HUES6 (cell line): ENCODE data around the gene CTTN.

Experiments
- H3K27ac ChIP-seq: 2 replicates; pipeline ENCODE4 v1.7.0; 2013; ENCODE audit warnings: low read depth, mild to moderate bottlenecking, low read length, inconsistent platforms
- H3K27me3 ChIP-seq: 2 replicates; pipeline ENCODE4 v1.6.1; 2013; ENCODE audit warnings: low read length; ENCODE audit not compliant: control insufficient read depth, insufficient read depth
- H3K36me3 ChIP-seq: 2 replicates; pipeline ENCODE4 v1.6.1; 2013; ENCODE audit warnings: low read length; ENCODE audit not compliant: control insufficient read depth, insufficient read depth
- H3K4me1 ChIP-seq: 2 replicates; pipeline ENCODE4 v1.6.1; 2013; ENCODE audit warnings: low read length; ENCODE audit not compliant: control insufficient read depth, insufficient read depth
- H3K4me3 ChIP-seq: 2 replicates; pipeline ENCODE4 v1.5.1; 2013; ENCODE audit warnings: low read depth, low read length
- H3K9ac ChIP-seq: one replicate; pipeline ENCODE4 v1.6.1; 2013; ENCODE audit warnings: mild to moderate bottlenecking, low read length
- H3K9me3 ChIP-seq: 2 replicates; pipeline ENCODE4 v1.6.1; 2013; ENCODE audit warnings: low read depth, low read length; ENCODE audit not compliant: control insufficient read depth, insufficient read depth

Gene CTTN

DNA sequence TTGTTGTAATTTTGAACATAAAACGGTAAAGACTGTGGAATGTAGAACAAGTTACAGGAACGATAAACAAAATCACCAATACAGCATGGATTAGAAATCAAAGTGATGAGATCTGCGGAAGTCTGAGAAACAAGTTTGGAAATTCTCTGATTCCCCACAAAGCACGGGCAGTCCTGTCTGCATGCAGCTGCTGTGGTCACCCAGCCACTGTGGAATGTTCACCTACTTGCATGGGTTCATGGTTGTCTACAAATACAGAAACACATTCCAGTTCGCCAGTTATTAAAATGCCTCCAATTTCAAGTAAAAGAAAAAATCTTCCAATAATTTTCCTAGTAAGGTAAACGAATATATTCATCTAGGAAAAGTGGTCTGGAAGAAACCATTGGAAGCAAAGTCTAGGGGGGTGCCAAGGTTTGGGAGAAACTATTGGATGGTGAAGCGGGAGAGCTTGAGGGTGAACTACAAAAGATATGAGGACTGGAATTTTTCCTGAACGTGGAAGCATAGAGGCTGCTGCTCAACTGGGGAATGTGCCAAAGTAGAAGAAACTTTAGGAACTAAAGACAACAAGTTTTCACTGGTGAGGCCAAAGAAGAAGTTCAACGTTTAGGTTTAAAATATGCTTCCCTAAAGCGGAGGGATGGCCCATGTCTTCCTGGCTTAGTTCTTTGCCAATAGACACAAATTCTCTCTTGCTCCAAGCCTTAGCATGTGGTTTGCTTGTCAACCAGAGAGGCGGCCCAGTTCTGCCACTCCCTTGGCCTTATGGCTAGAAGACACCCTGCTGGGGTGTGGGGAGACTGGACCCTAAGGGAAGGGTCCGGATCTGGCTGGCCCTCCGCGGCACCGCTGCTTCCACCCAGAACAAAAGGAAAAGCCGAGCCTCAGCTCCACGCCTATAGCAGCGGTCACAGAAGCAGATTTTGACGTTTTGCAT, 70.2 kb downstream of the CTTN start:
- Histone ChIP-seq H3K4me1 (0 out of 2 replicates have a peak, but pooled peaks cover 11% of the 10 kb centered on the region), H3K9ac (no peak overlapping the region), H3K4me3 (no peak overlapping the region), H3K27ac (no peak overlapping the region), H3K36me3 (no peaks in the 10 kb centered on the region), H3K9me3 (no peaks in the 10 kb centered on the region), H3K27me3 (no peaks in the 10 kb centered on the region)

DNA sequence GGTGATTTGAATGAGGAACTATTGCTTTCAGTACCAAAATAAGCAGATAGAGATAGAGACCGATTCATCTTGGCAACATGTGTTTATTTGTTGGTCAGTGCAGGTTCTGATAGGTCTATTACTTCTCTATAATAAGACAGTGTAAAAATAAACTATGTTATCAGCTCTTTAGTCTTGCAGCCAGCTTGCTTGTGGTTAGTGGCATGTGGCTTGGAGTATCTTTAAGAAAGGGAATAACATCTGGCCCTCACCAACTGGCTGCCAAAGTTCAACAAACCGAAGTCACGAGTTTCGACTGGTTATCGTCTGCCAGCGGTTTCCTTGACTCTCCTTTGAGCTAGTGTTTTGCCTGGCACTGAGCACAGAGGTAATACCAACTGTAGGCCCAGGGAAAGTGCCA, 71.8 kb downstream of the CTTN start:
- no peak overlapping the region for H3K4me3 ChIP-seq
- 0 out of 2 replicates have a peak, but pooled peaks cover 2% of the 10 kb centered on the region for H3K4me1 ChIP-seq
- no peaks in the 10 kb centered on the region for H3K36me3 ChIP-seq
- H3K27ac ChIP-seq: no peak overlapping the region
- H3K9ac ChIP-seq: no peak overlapping the region
- H3K9me3 ChIP-seq: no peaks in the 10 kb centered on the region
- no peaks in the 10 kb centered on the region for H3K27me3 ChIP-seq

DNA sequence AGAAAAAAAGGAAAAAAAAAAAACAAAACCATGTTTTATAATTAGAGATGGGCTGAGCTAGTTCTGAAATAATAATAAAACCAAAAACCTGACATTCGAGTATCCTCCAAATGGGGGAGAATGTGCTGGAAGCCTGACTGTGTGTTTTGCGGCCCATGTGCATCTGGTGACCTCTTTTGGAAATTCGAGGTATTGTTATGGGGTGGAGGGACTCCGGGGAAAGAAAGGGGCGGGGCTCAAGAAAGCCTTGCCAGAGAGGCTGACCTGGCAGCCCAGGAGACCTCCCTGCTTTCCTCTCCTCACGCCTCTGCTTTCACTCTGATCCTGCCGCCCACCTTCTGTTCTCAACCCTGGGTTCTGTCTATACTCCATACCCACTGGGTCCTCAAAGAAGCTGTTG, 72.9 kb downstream of the CTTN start:
- no peak overlapping the region for H3K9ac ChIP-seq
- H3K27me3 ChIP-seq: no peaks in the 10 kb centered on the region
- H3K9me3 ChIP-seq: no peaks in the 10 kb centered on the region
- H3K36me3 ChIP-seq: no peaks in the 10 kb centered on the region
- H3K4me1 ChIP-seq: 0 out of 2 replicates have a peak, but pooled peaks cover 2% of the 10 kb centered on the region
- no peak overlapping the region for H3K4me3 ChIP-seq
- no peak overlapping the region for H3K27ac ChIP-seq

DNA sequence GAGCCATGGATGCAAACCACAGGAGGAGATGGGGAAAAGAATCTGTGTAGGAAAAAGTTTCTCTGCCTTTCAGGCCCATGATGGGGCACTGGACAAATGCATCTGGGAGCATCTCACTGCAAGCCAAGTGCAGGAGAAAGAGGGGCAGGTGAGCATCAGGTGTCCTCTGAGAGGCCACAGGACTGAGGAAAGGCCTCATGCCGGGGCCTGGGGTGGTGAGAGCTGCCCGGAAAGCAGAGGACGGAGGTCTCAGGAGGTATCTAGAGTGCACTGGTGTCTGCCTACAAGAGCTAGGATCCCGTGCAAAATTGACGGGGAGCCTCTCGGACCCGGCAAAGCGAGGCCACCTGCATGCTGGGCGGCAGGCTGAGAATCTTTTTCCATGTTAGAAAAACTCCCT, 73.9 kb downstream of the CTTN start:
- 0 out of 2 replicates have a peak, but pooled peaks cover 2% of the 10 kb centered on the region for H3K4me1 ChIP-seq
- no peak overlapping the region for H3K4me3 ChIP-seq
- peaks cover 3% of the 10 kb centered on the region; the same call in 1 of the 2 replicates for H3K36me3 ChIP-seq

DNA sequence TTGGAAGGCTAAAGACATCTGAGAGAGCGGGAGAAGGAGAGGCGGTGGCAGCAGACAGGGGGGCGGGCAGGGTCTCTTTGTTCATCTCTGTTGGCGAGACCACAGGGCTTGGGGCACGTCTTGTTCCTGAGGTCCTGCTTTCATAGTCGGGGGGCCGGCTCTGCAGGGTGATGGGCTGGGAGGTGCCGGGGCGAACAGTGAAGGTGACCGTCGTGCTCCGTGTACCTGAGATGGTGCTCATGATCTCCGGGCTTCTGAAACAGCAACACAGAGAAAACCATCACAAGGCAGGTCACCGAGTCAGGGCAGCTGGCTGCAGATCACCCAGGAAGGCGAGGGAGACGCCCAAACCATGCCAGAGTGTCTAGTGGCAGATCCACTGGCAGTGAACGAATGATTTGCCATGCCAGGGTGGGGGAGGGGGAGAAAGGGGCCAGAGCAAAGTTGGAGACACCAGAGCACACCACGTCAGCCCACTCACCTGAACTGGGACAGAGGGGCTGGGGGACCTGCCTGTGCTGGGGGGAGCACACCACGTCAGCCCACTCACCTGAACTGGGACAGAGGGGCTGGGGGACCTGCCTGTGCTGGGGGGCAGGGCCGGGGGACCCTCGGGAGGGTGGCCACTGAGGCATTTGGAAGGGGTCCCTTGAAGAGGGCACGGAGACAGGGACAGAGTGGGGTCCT, 75.0 kb downstream of the CTTN start:
- Histone ChIP-seq H3K27ac (no peak overlapping the region), H3K9me3 (no peaks in the 10 kb centered on the region), H3K9ac (no peak overlapping the region), H3K27me3 (no peaks in the 10 kb centered on the region), H3K4me1 (no peaks in the 10 kb centered on the region), H3K36me3 (peaks cover 3% of the 10 kb centered on the region; the same call in 1 of the 2 replicates), H3K4me3 (no peak overlapping the region)

More for the DNA sequence above, 73.9 kb downstream of the CTTN start:
- Histone ChIP-seq H3K27me3 (no peaks in the 10 kb centered on the region), H3K9me3 (no peaks in the 10 kb centered on the region), H3K9ac (no peak overlapping the region), H3K27ac (no peak overlapping the region)

DNA sequence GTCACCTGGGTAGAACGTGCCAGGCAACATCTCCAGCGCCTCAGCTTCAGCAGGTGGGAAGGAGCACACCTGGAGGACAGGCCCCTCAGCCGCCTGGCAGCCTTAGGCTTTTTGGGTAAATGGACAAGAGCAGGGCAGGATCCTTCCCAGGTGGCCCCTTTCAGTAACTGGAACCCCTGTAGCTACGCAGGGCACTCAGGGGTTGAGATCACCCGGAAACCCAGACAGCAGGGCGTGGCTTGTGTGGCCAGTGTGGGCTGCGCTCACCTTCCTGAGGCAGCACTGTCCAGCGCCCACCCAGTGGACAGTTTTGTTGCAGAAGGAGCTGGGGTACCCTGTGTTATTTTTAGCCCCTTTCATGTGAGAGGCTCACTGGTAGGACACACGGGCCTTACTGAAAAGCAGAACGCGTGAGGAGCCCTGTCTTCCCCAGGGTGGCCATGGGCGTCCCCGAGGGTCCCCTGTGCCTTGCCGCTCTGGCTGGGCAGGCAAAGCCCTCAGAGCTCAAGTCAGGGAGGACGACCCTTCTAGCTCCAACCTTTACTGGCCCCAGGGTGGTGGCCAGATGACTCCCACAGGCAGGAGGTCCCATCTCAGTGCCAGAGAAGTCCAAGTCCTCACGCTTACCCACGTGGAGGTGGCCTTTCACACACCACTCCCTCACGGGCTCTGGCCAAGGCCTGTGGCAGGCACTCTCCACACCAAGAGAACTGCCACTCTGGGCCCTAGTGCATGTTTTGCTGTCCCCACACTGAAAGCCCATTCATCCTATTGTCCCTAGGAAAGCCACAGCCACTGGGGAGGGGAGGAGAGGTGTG, 75.8 kb downstream of the CTTN start:
- Histone ChIP-seq H3K9me3 (no peaks in the 10 kb centered on the region), H3K4me1 (no peaks in the 10 kb centered on the region), H3K27ac (no peak overlapping the region), H3K27me3 (no peaks in the 10 kb centered on the region), H3K36me3 (peaks cover 3% of the 10 kb centered on the region; the same call in 1 of the 2 replicates), H3K4me3 (no peak overlapping the region), H3K9ac (no peak overlapping the region)

DNA sequence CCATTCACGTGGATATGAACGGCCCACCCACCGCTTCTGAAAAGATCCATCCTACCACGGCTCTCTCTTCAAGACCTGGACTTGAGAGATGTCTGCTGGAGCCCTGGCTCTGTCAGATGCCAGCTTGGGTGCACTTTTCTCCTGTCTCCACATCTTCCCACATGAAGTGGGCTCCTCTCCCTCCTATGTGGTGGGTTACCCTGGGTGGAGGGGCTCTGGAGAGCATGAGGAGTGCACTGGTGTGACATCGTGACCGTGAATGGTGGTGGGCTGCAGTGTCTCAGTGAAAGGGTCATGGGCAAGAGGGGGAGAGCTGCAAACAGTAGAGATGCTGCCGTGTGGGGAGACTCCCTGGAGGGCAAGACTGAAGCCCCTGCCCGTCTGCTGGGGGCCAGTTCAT, 76.4 kb downstream of the CTTN start:
- Histone ChIP-seq H3K4me1 (no peaks in the 10 kb centered on the region), H3K9me3 (no peaks in the 10 kb centered on the region), H3K9ac (no peak overlapping the region), H3K27ac (no peak overlapping the region), H3K27me3 (no peaks in the 10 kb centered on the region), H3K4me3 (no peak overlapping the region), H3K36me3 (peaks cover 3% of the 10 kb centered on the region; the same call in 1 of the 2 replicates)

DNA sequence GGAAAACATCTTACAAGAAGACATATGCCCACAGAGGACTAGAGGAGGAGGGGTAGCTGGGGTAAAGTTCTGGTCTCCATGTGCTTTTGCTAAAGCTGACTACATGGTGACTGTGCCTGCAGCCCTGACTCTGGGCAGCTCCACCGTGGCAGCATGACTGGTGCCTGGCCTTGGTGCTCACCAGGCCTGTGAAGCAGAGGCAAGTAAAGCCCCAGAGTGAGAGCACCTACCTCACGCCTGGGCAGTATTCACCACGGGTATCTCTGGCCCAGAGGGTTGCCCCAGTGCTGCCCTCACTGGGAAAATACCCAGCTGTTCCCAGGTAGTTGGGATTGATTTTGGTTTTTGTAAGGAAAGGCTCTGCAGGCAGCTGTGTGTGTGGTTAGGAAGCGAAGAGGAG, 78.3 kb downstream of the CTTN start:
- Histone ChIP-seq H3K4me3 (no peak overlapping the region), H3K9me3 (no peaks in the 10 kb centered on the region), H3K27me3 (no peaks in the 10 kb centered on the region), H3K9ac (no peak overlapping the region), H3K36me3 (peaks cover 3% of the 10 kb centered on the region; the same call in 1 of the 2 replicates), H3K4me1 (no peaks in the 10 kb centered on the region), H3K27ac (no peak overlapping the region)

DNA sequence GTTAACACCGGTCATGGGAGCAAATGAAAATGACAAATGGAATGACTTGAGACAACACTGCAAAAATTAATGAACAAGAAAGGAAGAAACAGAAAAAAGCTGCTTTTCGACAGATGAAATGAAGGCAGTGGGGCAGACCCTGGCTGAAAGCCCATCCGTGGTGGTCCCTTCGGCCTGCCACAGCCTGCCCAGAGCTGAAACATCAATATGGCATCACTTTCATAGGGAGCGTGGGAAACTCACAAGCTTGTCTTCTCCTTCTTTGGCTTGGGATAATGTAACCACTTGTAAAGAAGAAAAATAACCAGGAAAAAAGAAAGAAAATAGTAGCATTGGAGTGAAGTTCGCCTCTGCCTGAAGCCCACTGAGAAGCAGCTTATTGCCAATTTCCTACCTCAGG, 78.8 kb downstream of the CTTN start:
- Histone ChIP-seq H3K4me1 (no peaks in the 10 kb centered on the region; the same call in 1 of the 2 replicates), H3K27ac (no peak overlapping the region), H3K27me3 (no peaks in the 10 kb centered on the region), H3K9me3 (no peaks in the 10 kb centered on the region), H3K4me3 (no peak overlapping the region), H3K36me3 (peaks cover 3% of the 10 kb centered on the region; the same call in 1 of the 2 replicates), H3K9ac (no peak overlapping the region)

DNA sequence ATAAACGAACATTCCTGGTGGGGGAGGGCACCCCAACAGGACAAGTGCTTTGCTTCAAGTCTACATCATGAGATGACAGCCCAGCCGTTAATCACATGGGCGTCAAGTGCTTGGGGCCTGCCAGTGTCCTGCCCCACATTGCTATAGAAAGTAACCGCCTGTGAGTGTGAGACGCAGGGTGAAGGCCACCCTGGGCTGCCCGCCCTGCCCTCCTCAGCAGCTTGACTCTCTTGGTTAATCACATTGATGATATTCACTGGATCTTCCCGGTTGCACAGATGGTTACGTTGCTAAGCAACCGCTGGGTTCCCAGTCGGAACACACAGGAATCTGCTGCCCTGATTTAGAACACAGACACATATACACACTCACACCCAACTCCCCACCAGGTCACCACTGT, 79.3 kb downstream of the CTTN start:
- peaks cover 3% of the 10 kb centered on the region; the same call in 1 of the 2 replicates for H3K36me3 ChIP-seq
- H3K4me1 ChIP-seq: no peaks in the 10 kb centered on the region; the same call in 1 of the 2 replicates
- H3K9me3 ChIP-seq: no peaks in the 10 kb centered on the region
- H3K4me3 ChIP-seq: no peak overlapping the region
- no peak overlapping the region for H3K27ac ChIP-seq
- H3K27me3 ChIP-seq: no peaks in the 10 kb centered on the region
- no peak overlapping the region for H3K9ac ChIP-seq
